GM12878 (cell line): Measurements from ENCODE around the gene POLRMT. TPM values are rescaled to one million over a fixed set of nuclear protein-coding genes. Genes with fewer than 3 reads are reported as not detected.

Experiments
- ATAC-seq: fragments of 200-7000 bp; cut with Tn5 transposase; 3 replicates; pipeline ENCODE4 v1.9.1; 2020; ENCODE audit warnings: mild to moderate bottlenecking, moderate library complexity
- BruUV-seq: library from RNA; stranded (reverse); fragments of 400-500 nt; replicated peaks from 2 replicates; lab custom pipeline; 2021; lab: Mats Ljungman, UMichigan
- CTCF ChIA-PET: fragments of 300-600 bp; sonication (Branson Sonifier 250); formaldehyde crosslinking; extraction: SDS; loops from one replicate; lab custom pipeline; 2021; ENCODE audit warnings: inconsistent platforms; lab: Yijun Ruan, JAX
- POLR2A ChIA-PET: fragments of 350-600 bp; formaldehyde crosslinking; extraction: SDS; loops from one replicate; lab custom pipeline; 2021; ENCODE audit warnings: inconsistent platforms; lab: Charles Lee
- RAD21 ChIA-PET: fragments of 300-600 bp; sonication (Branson Sonifier 250); formaldehyde crosslinking; loops from one replicate; lab custom pipeline; 2023; ENCODE audit warnings: antibody characterized with exemption; ENCODE audit not compliant: unreplicated experiment; lab: Charles Lee
- SMC1A ChIA-PET: fragments of 300-600 bp; sonication (Branson Sonifier 250); formaldehyde crosslinking; loops from one replicate; lab custom pipeline; 2023; ENCODE audit not compliant: unreplicated experiment, uncharacterized antibody; lab: Charles Lee
- DNase-seq: peaks from one replicate; pipeline ENCODE4 v3.0.0-alpha.2; 2011; ENCODE audit warnings: low read depth, low spot score
- FAIRE-seq: peaks from 3 replicates; lab custom pipeline; 2011; peaks lifted over from hg19 to GRCh38; lab: Jason Lieb, UNC
- H2AFZ ChIP-seq: 2 replicates; pipeline ENCODE4 v1.6.0; 2011; ENCODE audit warnings: low read depth, low read length, control low read depth; ENCODE audit not compliant: control insufficient read depth
- H3K27ac ChIP-seq: 2 replicates; pipeline ENCODE4 v1.5.1; 2011; ENCODE audit warnings: control low read depth; ENCODE audit not compliant: control insufficient read depth, insufficient read depth
- H3K27me3 ChIP-seq, 2 experiments: replicated peaks in 1 of 2; 2 replicates each; pipeline versions ENCODE4 v1.6.0 to v1.6.1; 2011; ENCODE audit warnings: low read length in 1 of 2; ENCODE audit not compliant: control insufficient read depth in 2 of 2, insufficient read depth in 2 of 2
- H3K36me3 ChIP-seq, 2 experiments: 2 replicates each; pipeline ENCODE4 v1.5.1; 2011; ENCODE audit warnings: low read length in 1 of 2; ENCODE audit not compliant: control insufficient read depth in 2 of 2, insufficient read depth in 2 of 2
- H3K4me1 ChIP-seq: 2 replicates; pipeline ENCODE4 v1.6.1; 2011; ENCODE audit warnings: mild to moderate bottlenecking, low read length, moderate library complexity, mixed read lengths; ENCODE audit not compliant: control insufficient read depth, insufficient read depth
- H3K4me2 ChIP-seq: 2 replicates; pipeline ENCODE4 v1.6.0; 2011; ENCODE audit warnings: control low read depth; ENCODE audit not compliant: control insufficient read depth, insufficient read depth
- H3K4me3 ChIP-seq: fragments of 200-600 bp; sonication (generic); 2 replicates; pipeline ENCODE4 v1.5.1; 2016
- H3K79me2 ChIP-seq: 2 replicates; pipeline ENCODE4 v1.6.0; 2011; ENCODE audit warnings: low read length; ENCODE audit not compliant: control insufficient read depth, insufficient read depth
- H3K9ac ChIP-seq: 2 replicates; pipeline ENCODE4 v1.8.0; 2011; ENCODE audit warnings: low read length, control low read depth, mixed read lengths; ENCODE audit not compliant: control insufficient read depth, insufficient read depth
- H3K9me3 ChIP-seq: replicated peaks from 3 replicates; pipeline ENCODE4 v1.5.1; 2011; ENCODE audit warnings: mild to moderate bottlenecking, low read length; ENCODE audit not compliant: control insufficient read depth, insufficient read depth
- H4K20me1 ChIP-seq: 2 replicates; pipeline ENCODE4 v1.6.0; 2011; ENCODE audit not compliant: control insufficient read depth, insufficient read depth
- BCL11A ChIP-seq: IDR thresholded peaks from 2 replicates; pipeline ENCODE4 v1.6.1; 2011; ENCODE audit warnings: low read depth, low read length
- E2F8 ChIP-seq: fragments of 450-650 bp; IDR thresholded peaks from 2 replicates; pipeline ENCODE4 v1.6.1; 2018; ENCODE audit warnings: mild to moderate bottlenecking, low read depth, moderate library complexity; ENCODE audit not compliant: partially characterized antibody
- ELK1 ChIP-seq: IDR thresholded peaks from 2 replicates; pipeline ENCODE4 v1.6.1; 2012; ENCODE audit warnings: low read depth, low read length, improper control_type of control experiment
- NBN ChIP-seq: fragments of 450-650 bp; IDR thresholded peaks from 2 replicates; pipeline ENCODE4 v1.6.1; 2016
- NFYA ChIP-seq: IDR thresholded peaks from 2 replicates; pipeline ENCODE4 v1.6.1; 2011; ENCODE audit warnings: low read depth, mild to moderate bottlenecking, low read length, improper control_type of control experiment, borderline replicate concordance
- POLR2AphosphoS5 ChIP-seq: IDR thresholded peaks from 2 replicates; pipeline ENCODE4 v1.6.1; 2011; ENCODE audit warnings: mild to moderate bottlenecking, low read length, inconsistent platforms
- TCF7 ChIP-seq: IDR thresholded peaks from 2 replicates; pipeline ENCODE4 v1.6.1; 2014; ENCODE audit warnings: antibody characterized with exemption, borderline replicate concordance
- WGBS: methylation state at CpG from one replicate; pipeline ENCODE4 v1.1.6; 2016; ENCODE audit warnings: low lambda C conversion rate; ENCODE audit not compliant: insufficient replicate concordance, insufficient coverage; ENCODE audit errors: missing lambda C conversion rate; 5-methylcytosine and 5-hydroxymethylcytosine counted together
- in situ Hi-C: fragments of 300-500 bp; cut with MboI; formaldehyde crosslinking; loops from 9 replicates; pipeline ENCODE4 v1.14.3; 2018; ENCODE audit warnings: mixed read lengths
- intact Hi-C: fragments of 100-400 bp; cut with micrococcal nuclease; formaldehyde crosslinking; loops from one replicate; pipeline ENCODE4 v1.14.2; 2022; ENCODE audit not compliant: unreplicated experiment
- polyA plus RNA-seq, 11 experiments: library from polyadenylated mRNA; depleted of rRNA in 4 of 11; unstranded in 6 of 11; stranded (reverse) in 5 of 11; fragments of >200 nt; fragmentation: Nextera tagmentation in 4 of 11; fragmentation: Illumina TruSeq in 1 of 11; extraction: Ambion mirVana in 4 of 11; extraction: Trizol in 1 of 11; gene quantifications; 1 replicate in 1 of 11; 2 replicates in 10 of 11; pipeline versions ENCODE4 v1.2.1 to v1.2.3, GENCODE V29; 2011 to 2016; ENCODE audit warnings: inconsistent platforms in 2 of 11, missing spikeins in 2 of 11, low read depth in 1 of 11
- total RNA-seq, 4 experiments: library from RNA; depleted of rRNA in 3 of 4; stranded (reverse); fragments of >200 nt in 3 of 4; fragmentation: Illumina TruSeq in 1 of 4; extraction: Trizol in 1 of 4; gene quantifications; 2 replicates each; pipeline versions ENCODE4 v1.2.1 to v1.2.3, GENCODE V29; 2013 to 2021

POLRMT gene
- total and polyA plus RNA-seq, 10 of the 15 experiments (the other 5 are each of a cell fraction or from before 2014, with no cell fraction given) = 9.9 to 57.6 (median 34.6) TPM

GRCh38 chr19:613732-614567, 19.4 kb downstream of the POLRMT start:
- in situ Hi-C loops = no loop called here
- no peak overlapping the region for H3K4me3 ChIP-seq
- ChIA-PET SMC1A (no interaction called here), RAD21 (no interaction called here), CTCF (no interaction called here), POLR2A (no interaction called here)
- no peak overlapping the region for H3K27ac ChIP-seq
- H4K20me1 ChIP-seq = no peaks in the 10 kb centered on the region
- intact Hi-C loops = no loop called here
- H3K4me1 ChIP-seq = peaks cover 8% of the 10 kb centered on the region
- TF ChIP-seq E2F8 (no peak), TCF7 (no peak)
- ATAC-seq (no peak), DNase-seq (no peak), FAIRE-seq (no peak)
- H3K36me3 ChIP-seq = peaks cover 0 to 5% of the 10 kb centered on the region in 2 experiments; a peak in 2 of 4 replicates
- no peak overlapping the region for H2AFZ ChIP-seq
- H3K79me2 ChIP-seq = no peaks in the 10 kb centered on the region
- H3K9me3 ChIP-seq = no peaks in the 10 kb centered on the region
- no peak overlapping the region for H3K9ac ChIP-seq
- no peak overlapping the region for H3K4me2 ChIP-seq
- 81% methylated on average over 26 of the region's 54 CpGs for WGBS
- no peaks in the 10 kb centered on the region for H3K27me3 ChIP-seq
- BruUV-seq = no TSS peak

- ChIA-PET POLR2A (interaction anchor here (1.3 kb wide), 1 partner anchor 48 kb away, joined by 6 read pairs; no protein-coding TSS in a partner anchor), RAD21 (no interaction called here), CTCF (no interaction called here), SMC1A (interaction anchor here (1.3 kb wide), 1 partner anchor 20 kb away, joined by 3 read pairs; no protein-coding TSS in a partner anchor)
- in situ Hi-C loops = no loop called here
- H4K20me1 ChIP-seq = no peaks in the 10 kb centered on the region
- H3K4me2 ChIP-seq = no peak overlapping the region
- 89% methylated on average over 27 of the region's 33 CpGs for WGBS
- peaks cover 8% of the 10 kb centered on the region for H3K4me1 ChIP-seq
- H3K27me3 ChIP-seq = no peaks in the 10 kb centered on the region
- H3K9me3 ChIP-seq = no peaks in the 10 kb centered on the region
- no peak overlapping the region for H3K4me3 ChIP-seq
- H2AFZ ChIP-seq = no peak overlapping the region
- TF ChIP-seq NBN (no peak), BCL11A (no peak), ELK1 (no peak), NFYA (no peak), POLR2AphosphoS5 (no peak)
- intact Hi-C loops = no loop called here
- H3K27ac ChIP-seq = no peak overlapping the region
- DNase-seq (no peak), FAIRE-seq (no peak), ATAC-seq (no peak)
- no peaks in the 10 kb centered on the region for H3K79me2 ChIP-seq
- no peak overlapping the region for H3K9ac ChIP-seq
- BruUV-seq = no TSS peak
- H3K36me3 ChIP-seq = no peaks in the 10 kb centered on the region; a peak in 1 of 4 replicates
Observed at GRCh38 chr19:612941-613340, 20.4 kb downstream of the POLRMT start.
